ENCODE results near the gene CEP192. TPM values are rescaled to one million over a fixed set of nuclear protein-coding genes. Genes with fewer than 3 reads are reported as not detected.

CEP192 gene
- total and polyA plus RNA-seq, 9 donors, result 18.0 to 48.6 (median 33.7) TPM

DNA sequence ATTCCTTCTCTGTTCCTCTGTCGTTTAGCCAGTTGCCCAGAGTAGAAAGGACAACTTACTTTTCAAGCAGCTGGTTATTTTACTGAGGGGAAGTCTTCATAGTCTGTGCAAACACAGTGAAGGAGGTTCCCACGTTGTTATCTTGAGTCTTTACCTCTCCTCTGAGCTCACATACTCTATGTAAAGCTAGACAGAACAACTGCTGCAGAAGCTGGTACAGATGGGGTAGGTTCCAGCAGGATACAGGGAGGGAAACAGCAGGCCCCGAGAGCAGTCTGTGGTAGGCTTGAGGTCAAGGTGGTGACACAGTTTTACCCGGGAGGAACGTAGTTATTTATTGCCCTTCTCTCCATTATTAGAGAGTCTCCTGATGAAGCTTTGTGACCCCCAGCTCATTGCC lies 134.0 kb downstream of the CEP192 start:
- WGBS, 3 donors, result 1 to 7% (median 2%) methylated on average over 5 of the region's 5 CpGs
- no peak overlapping the region for H3K4me3 ChIP-seq
- no peaks in the 10 kb centered on the region for H3K9me3 ChIP-seq
- H3K4me1 ChIP-seq (ENCODE audit: insufficient read depth), result peaks cover 8% of the 10 kb centered on the region
- no peak for DNase-seq
- H3K36me3 ChIP-seq, result no peaks in the 10 kb centered on the region
- TF ChIP-seq, protein P1, sequence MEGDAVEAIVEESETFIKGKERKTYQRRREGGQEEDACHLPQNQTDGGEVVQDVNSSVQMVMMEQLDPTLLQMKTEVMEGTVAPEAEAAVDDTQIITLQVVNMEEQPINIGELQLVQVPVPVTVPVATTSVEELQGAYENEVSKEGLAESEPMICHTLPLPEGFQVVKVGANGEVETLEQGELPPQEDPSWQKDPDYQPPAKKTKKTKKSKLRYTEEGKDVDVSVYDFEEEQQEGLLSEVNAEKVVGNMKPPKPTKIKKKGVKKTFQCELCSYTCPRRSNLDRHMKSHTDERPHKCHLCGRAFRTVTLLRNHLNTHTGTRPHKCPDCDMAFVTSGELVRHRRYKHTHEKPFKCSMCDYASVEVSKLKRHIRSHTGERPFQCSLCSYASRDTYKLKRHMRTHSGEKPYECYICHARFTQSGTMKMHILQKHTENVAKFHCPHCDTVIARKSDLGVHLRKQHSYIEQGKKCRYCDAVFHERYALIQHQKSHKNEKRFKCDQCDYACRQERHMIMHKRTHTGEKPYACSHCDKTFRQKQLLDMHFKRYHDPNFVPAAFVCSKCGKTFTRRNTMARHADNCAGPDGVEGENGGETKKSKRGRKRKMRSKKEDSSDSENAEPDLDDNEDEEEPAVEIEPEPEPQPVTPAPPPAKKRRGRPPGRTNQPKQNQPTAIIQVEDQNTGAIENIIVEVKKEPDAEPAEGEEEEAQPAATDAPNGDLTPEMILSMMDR (IDR thresholded peaks at IDR 0.05), result no peak
- TF ChIP-seq POLR2A (IDR thresholded peaks at IDR 0.05) (no peak), EP300 (IDR thresholded peaks at IDR 0.05) (no peak)
- intact Hi-C loops (cut with DNase I), result no loop called here
- no peaks in the 10 kb centered on the region for H3K27me3 ChIP-seq
- peak overlapping the region in 1 of 2 donors; percentile 39 for H3K27ac ChIP-seq

- Histone ChIP-seq H3K27me3 (no peaks in the 10 kb centered on the region), H3K9me3 (no peaks in the 10 kb centered on the region), H3K4me3 (no peak overlapping the region), H3K4me1 (ENCODE audit: insufficient read depth) (peaks cover 8% of the 10 kb centered on the region), H3K36me3 (no peaks in the 10 kb centered on the region), H3K27ac (no peak overlapping the region)
- WGBS, 3 donors, result 86 to 90% (median 88%) methylated on average over 17 of the region's 17 CpGs
- intact Hi-C loops (cut with DNase I), result no loop called here
- no peak for TF ChIP-seq POLR2A (IDR thresholded peaks at IDR 0.05)
- DNase-seq, result no peak
These were observed 135.9 kb downstream of the CEP192 start for GRCh38 chr18:13126966-13127598.

DNA sequence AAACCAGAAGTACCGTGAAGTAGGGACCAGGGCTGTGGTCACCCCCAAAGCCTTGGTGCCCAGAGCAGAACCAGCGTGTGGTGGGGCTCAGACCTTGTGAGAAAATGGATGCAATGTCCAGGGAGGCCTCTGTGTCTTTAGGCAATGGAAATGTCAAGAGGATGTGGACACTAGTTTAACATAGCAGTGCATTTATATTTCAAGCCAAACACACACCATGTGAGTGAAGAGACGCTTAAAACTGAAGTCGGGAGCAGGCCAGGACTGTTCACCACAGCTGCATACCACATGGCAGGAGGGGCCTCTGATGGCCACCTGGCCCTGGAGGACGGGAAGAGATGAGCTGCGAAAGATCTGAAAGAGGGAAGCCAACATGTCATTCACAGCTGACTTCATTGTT lies 140.1 kb downstream of the CEP192 start:
- no peak overlapping the region for H3K27ac ChIP-seq
- TF ChIP-seq, protein P1 (IDR thresholded peaks at IDR 0.05), result no peak
- TF ChIP-seq POLR2A (IDR thresholded peaks at IDR 0.05) (no peak), EP300 (IDR thresholded peaks at IDR 0.05) (no peak)
- no peaks in the 10 kb centered on the region for H3K36me3 ChIP-seq
- intact Hi-C loops (cut with DNase I), result loop anchor here in 1 of 4 donors (10.0 kb wide), 2 partner anchors 116 to 594 kb away; partner anchors contain the start of genes FAM210A and RNMT
- H3K9me3 ChIP-seq, result no peaks in the 10 kb centered on the region
- WGBS, 3 donors, result 45 to 69% (median 65%) methylated on average over 6 of the region's 6 CpGs
- H3K27me3 ChIP-seq, result no peaks in the 10 kb centered on the region
- peaks cover 3% of the 10 kb centered on the region for H3K4me1 ChIP-seq (ENCODE audit: insufficient read depth)
- DNase-seq, result no peak
- H3K4me3 ChIP-seq, result no peak overlapping the region

DNA sequence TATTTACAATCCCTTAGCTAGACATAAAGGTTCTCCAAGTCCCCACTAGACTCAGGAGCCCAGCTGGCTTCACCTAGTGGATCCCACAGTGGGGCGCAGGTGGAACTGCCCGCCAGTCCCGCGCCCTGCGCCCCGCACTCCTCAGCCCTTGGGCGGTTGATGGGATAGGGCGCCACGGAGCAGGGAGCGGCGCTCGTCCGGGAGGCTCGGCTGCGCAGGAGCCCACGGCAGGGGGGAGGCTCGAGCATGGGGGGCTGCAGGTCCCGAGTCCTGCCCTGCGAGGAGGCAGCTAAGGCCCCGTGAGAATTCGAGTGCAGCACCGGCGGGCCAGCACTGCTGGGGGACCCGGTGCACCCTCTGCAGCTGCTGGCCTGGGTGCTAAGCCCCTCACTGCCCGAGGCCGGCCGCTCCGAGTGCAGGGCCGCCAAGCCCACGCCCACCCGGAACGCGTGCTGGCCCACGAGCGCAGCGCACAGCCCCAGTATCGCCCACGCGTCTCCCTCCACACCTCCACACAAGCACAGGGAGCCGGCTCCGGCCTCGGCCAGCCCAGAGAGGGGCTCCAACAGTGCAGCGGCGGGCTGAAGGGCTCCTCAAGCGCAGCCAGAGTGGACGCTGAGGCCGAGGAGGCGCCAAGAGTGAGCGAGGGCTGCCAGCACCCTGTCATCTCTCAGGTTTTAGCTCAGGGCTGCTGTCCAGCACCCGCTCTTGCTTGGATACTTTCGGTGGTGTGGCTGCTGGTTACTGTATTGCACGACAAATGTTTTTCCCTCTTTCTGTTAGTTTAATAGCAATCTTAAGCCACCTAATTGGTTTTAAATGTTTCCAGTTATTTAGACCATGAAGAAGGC lies 143.6 kb downstream of the CEP192 start:
- Histone ChIP-seq H3K27me3 (no peaks in the 10 kb centered on the region), H3K9me3 (no peaks in the 10 kb centered on the region), H3K36me3 (no peaks in the 10 kb centered on the region), H3K4me3 (no peak overlapping the region), H3K27ac (no peak overlapping the region), H3K4me1 (ENCODE audit: insufficient read depth) (peaks cover 1% of the 10 kb centered on the region)
- 93 to 94% (median 94%) methylated on average over 48 to 52 of the region's 52 CpGs for WGBS, 3 donors
- intact Hi-C loops (cut with DNase I), result loop anchor here in 1 of 4 donors (10.0 kb wide), 2 partner anchors 120 to 590 kb away; partner anchors contain the start of genes FAM210A and RNMT
- TF ChIP-seq, protein P1 (IDR thresholded peaks at IDR 0.05), result no peak
- TF ChIP-seq EP300 (IDR thresholded peaks at IDR 0.05) (no peak), POLR2A (IDR thresholded peaks at IDR 0.05) (no peak)
- DNase-seq, result no peak
